NCI-H526 (cell line): ENCODE measurements around the gene R3HDM2.
"Not testable (repeated sequence)": the region's sequence is repeated elsewhere in the genome, so short reads cannot be mapped to it uniquely, and the experiment has no call there.

Source experiments
- DNase-seq, 2 experiments: peaks; one replicate each; lab custom pipeline; 2025; lab: John Stamatoyannopoulos, UW

Gene R3HDM2

GRCh38 chr12:57426948-57427347, 3.9 kb downstream of the R3HDM2 start:
- DNase-seq, result not testable (repeated sequence)

GRCh38 chr12:57420482-57420881, 10.4 kb downstream of the R3HDM2 start:
- DNase-seq, result no peak

DNA sequence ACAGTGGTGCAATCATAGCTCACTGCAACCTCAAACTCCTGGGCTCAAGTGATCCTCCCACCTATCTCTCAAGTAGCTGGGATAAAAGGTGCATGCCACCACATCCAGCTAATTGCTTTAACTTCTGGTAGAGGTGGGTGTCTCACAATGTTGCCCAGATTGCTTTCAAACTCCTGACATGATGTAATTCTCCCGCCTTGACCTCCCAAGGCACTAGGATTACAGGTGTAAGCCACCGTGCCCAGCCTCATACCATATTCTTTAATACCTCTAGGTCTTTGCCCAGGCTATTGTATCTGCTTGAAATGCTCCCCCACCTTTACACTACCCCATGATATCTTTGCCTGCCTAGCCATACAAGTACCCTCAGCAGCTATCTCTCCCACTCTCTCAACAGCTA, 11.3 kb downstream of the R3HDM2 start:
- DNase-seq, result no peak

DNA sequence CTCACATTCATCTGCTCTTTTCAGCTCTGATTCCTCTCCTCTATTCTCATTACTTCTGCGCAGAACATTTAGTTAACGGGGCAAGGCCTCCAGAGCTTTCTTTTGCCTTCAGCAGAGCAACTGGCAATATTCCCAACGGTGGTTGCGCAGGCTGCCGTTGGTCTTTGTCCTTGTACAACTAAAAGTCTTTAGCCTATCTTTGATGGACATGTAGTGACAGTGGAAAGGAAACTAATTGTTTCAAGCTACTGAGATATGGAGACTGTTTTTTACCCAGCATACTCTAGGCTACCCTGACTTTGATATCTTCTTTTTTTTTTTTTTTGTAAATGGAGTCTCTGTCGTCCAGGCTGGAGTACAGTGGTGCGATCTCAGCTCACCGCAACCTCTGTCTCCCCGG, 12.6 kb downstream of the R3HDM2 start:
- DNase-seq, result no peak

DNA sequence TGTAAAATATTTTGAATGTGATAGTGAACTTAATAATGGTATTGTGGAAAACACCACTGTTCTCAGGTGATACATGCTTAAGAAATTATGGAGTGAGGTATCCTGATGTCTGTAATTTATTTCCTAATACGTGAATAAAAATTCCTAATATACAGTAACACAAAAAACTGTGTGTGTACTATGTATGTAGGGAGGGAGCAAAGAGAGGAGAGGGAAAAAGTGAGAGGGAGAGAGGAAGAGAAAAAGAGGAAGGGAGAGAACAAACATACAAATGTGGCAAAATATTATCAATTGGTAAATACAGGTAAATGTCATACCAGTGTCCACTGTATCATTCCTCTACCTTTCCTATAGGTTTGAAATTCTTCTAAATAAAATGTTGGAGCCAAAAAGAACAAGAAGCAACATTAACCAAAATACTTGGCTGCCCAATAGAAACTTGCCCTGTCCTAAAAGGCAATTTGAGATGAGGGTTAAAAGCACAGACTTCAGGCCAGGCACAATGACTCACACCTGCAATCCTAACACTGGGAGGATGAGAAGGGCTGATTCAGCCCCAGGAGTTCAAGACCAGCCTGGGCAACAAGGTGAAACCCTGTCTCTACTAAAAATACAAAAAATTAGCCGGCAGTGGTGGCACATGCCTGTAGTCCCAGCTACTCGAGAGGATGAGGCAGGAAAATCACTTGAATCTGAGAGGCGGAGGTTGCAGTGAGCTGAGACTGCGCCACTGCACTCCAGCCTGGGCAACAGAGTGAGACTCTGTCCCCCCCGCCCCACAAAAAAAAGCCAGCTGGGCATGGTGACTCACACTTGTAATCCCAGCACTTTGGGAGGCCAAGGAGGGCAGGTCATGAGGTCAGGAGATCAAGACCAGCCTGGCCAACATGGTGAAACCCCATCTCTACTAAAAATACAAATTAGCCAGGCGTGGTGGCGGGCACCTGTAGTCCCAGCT, 14.5 kb downstream of the R3HDM2 start:
- no peak for DNase-seq

GRCh38 chr12:57415088-57415487, 15.8 kb downstream of the R3HDM2 start:
- DNase-seq, result no peak

DNA sequence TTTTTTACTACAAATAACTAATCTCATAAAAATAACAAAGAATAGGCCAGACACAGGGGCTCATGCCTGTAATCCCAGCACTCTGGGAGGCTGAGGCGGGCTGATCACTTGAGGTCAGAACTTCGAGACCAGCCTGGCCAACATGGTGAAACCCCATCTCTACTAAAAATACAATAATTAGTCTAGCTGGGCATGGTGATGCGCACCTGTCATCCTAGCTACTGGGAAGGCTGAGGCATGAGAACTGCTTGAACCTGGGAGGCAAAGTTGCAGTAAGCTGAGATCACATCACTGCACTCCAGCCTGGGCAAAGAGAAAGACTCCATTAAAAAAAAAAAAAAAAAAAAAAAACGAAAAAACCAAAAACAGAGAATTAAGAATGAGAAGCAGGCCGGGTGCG, 16.7 kb downstream of the R3HDM2 start:
- not testable (repeated sequence) for DNase-seq

DNA sequence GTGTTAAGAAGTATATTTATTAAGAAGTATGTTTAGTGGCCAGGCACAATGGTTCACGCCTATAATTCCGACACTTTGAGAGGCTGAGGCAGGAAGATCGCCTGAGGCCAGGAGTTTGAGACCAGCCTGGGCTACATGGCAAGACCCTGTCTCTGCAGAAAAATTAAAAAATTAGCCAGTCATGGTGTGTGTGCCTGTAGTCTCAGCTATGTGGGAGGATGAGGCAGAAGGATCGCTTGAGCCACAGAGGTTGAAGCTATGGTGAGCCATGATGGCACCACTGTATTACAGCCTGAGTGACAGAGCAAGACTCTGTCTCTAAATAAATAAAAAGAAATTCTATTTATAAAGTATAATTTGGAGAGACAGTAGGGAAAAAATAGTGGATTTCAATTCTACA, 20.3 kb downstream of the R3HDM2 start:
- no peak for DNase-seq

GRCh38 chr12:57404966-57405640, 25.7 kb downstream of the R3HDM2 start:
- no peak for DNase-seq

DNA sequence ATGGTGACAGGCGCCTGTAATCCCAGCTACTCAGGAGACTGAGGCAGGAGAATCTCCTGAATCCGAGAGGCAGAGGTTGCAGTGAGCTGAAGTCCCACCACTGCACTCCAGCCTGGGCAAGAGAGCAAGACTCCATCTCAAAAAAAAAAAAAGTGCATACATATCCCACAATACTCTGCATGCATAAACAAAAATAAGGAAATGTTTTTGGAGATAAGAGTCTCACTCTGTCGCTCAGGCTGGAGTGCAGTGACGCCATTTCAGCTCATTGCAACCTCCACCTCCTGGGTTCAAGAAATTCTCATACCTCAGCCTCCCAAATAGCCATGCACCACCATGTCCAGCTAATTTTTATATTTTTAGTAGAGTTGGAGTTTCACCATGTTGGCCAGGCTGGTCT, 28.7 kb downstream of the R3HDM2 start:
- DNase-seq, result not testable (repeated sequence)

DNA sequence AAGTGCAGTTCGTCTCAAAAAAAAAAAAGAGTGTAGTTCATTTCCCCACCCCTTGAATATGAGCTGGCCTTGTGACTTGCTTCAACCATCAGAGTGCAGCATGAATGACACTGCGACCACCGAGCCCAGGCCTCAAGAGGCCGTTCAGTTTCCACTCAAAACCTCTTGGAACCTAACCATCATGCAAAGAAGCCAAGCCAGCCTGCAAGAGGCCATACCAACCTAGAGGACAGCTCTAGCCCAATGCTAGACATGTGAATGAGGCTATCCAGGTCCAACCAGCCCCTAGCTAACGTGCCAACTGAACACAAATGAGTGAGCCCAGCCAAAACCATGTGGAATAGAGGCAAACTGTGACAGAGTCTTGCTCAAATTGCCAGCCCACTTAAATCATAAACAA, 29.7 kb downstream of the R3HDM2 start:
- DNase-seq, result no peak

DNA sequence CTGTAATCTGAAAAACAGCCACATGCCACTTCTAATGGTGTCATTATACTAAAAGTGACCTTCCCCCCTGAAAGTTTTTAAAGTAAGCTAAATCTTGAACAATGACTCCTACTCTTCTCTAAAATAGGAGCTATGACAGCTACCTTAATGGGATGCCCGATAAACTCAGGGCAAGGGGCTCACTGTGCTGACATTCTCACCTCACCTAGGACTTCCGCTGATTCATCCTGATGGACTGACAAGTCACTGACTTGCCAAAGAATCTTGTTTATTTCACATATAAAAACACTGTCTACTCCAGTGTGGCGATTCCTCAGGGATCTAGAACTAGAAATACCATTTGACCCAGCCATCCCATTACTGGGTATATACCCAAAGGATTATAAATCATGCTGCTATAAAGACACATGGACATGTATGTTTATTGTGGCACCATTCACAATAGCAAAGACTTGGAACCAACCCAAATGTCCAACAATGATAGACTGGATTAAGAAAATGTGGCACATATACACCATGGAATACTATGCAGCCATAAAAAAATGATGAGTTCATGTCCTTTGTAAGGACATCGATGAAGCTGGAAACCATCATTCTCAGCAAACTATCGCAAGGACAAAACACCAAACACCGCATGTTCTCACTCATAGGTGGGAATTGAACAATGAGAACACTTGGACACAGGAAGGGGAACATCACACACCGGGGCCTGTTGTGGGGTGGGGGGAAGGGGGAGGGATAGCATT, 31.0 kb downstream of the R3HDM2 start:
- DNase-seq, result not testable (repeated sequence)

- DNase-seq, result no peak
Measured at GRCh38 chr12:57397441-57397840, 33.4 kb downstream of the R3HDM2 start.

DNA sequence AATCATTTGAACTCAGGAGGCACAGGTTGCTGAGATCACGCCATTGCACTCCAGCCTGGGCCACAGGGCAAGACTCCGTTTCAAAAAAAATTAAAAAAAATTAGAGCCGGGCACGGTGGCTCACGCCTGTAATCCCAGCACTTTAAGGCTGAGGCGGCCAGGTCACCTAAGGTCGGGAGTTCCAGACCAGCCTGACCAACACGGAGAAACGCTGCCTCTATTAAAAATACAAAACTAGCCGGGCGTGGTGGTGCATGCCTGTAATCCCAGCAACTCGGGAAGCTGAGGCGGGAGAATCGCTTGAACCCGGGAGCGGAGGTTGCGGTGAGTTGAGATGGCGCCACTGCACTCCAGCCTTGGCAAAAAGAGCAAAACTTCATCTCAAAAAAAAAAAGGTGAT, 35.7 kb downstream of the R3HDM2 start:
- no peak for DNase-seq

GRCh38 chr12:57390174-57390573, 40.7 kb downstream of the R3HDM2 start:
- no peak for DNase-seq

DNA sequence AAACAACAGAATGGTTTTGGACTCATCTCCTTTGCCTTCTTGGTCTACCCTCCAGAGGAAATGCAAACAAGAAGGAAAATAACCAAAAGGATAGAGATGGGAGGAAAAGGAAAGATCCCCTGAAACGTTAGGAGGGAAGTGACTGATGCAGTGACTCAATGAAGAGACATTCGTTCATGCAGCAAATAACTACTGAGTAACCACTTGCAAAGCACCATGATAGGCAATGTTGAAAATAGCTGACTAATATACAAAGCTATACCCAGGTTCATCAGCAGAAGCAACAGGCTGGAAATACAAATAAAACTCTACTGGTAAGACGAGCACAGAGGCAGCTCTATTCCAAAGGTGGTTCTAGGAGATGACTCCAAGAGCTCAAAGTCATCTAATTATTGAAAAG, 41.8 kb downstream of the R3HDM2 start:
- DNase-seq, result no peak

GRCh38 chr12:57388425-57388824, 42.4 kb downstream of the R3HDM2 start:
- DNase-seq, result no peak

DNA sequence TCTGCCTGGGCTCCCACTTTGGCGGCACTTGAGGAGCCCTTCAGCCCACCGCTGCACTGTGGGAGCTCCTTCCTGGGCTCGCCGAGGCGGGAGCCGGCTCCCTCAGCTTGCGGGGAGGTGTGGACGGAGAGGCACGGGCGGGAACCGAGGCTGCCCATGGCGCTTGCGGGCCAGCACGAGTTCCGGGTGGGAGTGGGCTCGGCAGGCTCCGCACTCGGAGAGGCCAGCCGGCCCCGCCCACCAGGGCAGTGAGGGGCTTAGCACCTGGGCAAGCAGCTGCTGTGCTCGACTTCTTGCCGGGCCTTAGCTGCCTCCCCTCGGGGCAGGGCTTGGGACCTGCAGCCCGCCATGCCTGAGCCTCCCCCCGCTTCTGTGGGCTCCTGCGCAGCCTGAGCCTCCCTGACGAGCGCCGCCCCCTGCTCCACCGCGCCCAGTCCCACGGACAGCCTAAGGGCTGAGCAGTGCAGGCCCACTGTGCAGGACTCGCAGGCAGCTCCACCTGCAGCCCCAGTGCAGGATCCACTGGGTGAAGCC, 44.6 kb downstream of the R3HDM2 start:
- no peak for DNase-seq

- no peak for DNase-seq
Measured at GRCh38 chr12:57385586-57385985, 45.3 kb downstream of the R3HDM2 start.

DNA sequence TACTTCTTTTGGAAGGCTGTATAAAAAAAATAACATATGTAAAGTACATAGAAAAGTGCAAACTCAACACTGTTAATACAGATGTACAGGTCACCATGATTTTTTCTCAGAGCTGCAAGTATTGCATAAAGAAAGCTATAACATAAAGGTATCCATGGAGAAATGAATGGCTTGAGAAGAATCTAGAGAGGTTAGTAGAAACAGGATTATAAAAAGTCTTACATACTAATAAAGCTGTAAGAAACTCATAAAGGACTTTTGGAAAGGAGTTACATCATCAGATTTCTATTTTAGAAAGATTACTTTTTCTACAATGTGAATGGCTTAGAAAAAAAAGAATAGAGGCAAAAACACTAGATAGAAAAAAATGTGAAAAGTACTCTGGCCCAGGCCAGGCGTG, 46.4 kb downstream of the R3HDM2 start:
- no peak for DNase-seq

- DNase-seq, result no peak
Measured at GRCh38 chr12:57381693-57382220, 49.1 kb downstream of the R3HDM2 start.

DNA sequence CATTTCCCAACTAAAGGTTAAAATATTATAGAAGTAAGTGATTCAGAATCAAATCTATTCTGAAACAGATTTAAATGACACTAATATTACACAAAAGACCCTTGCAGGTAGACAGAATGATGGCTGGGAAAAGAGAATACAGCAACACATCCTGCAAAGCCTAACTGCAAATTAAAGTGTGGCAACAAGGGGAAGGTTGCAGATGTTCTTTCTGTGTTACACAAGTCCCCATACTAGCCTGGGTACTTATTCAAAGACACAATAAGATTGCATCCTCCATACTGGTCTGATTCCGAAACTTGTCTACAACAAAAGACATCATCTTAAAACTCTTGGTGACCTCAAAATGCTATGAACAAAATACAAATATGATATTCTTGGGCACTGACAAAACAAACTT, 50.5 kb downstream of the R3HDM2 start:
- DNase-seq, result no peak
